NCI-H1694 treated with DMSO at 0.1 percent for 48 hours (cell line): ENCODE data around the gene PEAR1.

Experiments
- DNase-seq: peaks from one replicate; lab custom pipeline; 2025; lab: John Stamatoyannopoulos, UW

Gene PEAR1

GRCh38 chr1:156899956-156900718 lies 6.6 kb downstream of the PEAR1 start:
- DNase-seq: no peak

GRCh38 chr1:156900896-156901589 lies 7.5 kb downstream of the PEAR1 start:
- no peak for DNase-seq

GRCh38 chr1:156901590-156901900 lies 8.0 kb downstream of the PEAR1 start:
- no peak for DNase-seq

GRCh38 chr1:156901966-156902915 lies 8.7 kb downstream of the PEAR1 start:
- DNase-seq: no peak

GRCh38 chr1:156903328-156904091 lies 10.0 kb downstream of the PEAR1 start:
- no peak for DNase-seq

DNA sequence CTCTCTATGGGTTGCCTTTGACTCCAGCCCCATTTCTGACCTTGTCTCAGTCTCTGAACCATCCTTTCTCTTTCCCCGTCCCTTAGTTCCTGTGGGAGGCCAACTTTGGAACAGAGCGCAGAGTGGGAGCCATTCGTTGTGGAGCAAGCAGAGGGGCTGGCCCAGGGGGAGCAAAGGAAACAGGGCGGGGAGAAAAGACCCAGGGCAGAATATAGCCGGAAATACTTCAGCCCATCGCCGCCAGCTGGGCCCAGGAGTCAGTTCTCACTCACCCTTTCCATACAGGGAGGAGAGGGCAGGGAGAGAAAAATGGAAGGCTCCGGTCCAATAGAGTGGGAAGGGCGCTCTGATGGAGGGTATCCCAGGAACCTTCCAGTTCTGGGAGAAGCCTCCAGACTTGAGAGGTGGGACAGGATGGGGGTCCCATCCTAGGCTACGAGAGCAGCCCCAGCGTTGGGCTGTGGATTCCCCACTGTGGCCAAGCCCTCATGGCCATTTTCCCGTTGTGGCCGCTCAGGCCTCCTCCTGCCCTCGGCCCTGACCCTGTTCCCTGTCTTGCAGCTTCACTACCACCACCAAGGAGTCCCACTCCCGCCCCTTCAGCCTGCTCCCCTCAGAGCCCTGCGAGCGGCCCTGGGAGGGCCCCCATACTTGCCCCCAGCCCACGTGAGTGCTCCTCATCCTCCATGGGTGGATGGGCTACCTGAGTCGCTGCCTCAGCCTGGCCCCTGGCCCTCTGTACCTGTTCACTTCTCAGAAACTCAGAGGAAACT lies 10.9 kb downstream of the PEAR1 start:
- no peak for DNase-seq

- no peak for DNase-seq
Observed at GRCh38 chr1:156905176-156905575, 11.7 kb downstream of the PEAR1 start.

- DNase-seq: no peak
Observed at GRCh38 chr1:156905651-156906050, 12.1 kb downstream of the PEAR1 start.

DNA sequence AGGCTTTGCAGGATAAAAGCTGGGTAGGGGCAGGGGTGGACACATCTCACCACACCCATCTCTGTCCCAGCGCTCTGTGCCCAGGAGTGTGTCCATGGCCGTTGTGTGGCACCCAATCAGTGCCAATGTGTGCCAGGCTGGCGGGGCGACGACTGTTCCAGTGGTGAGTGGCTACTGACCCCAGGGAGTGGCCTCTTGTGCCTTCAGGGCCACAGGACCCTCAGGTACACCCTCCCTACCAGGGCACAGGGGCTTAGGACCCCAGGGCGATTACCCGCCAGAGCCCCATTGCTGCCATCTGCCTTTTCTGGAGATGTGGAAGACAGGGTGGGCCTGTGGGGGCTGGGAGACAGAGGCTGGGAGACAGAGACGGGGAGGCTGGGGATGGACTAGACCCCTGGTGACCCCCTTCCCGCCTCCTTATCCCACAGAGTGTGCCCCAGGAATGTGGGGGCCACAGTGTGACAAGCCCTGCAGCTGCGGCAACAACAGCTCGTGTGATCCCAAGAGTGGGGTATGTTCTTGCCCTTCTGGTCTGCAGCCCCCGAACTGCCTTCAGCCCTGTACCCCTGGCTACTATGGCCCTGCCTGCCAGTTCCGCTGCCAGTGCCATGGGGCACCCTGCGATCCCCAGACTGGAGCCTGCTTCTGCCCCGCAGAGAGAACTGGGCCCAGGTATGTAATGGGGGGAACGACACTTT lies 12.8 kb downstream of the PEAR1 start:
- DNase-seq: no peak

DNA sequence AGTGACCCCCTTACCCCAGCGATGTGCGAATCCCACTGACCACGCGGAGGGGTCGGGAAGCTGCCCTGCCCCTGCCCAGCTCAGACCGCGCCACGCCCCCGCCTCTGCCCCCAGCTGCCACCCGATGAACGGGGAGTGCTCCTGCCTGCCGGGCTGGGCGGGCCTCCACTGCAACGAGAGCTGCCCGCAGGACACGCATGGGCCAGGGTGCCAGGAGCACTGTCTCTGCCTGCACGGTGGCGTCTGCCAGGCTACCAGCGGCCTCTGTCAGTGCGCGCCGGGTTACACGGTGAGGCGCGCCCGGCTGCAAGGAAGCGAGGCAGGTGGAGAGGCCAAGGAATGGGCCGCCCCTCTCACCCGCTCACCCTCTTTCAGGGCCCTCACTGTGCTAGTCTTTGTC lies 15.0 kb downstream of the PEAR1 start:
- DNase-seq: no peak

DNA sequence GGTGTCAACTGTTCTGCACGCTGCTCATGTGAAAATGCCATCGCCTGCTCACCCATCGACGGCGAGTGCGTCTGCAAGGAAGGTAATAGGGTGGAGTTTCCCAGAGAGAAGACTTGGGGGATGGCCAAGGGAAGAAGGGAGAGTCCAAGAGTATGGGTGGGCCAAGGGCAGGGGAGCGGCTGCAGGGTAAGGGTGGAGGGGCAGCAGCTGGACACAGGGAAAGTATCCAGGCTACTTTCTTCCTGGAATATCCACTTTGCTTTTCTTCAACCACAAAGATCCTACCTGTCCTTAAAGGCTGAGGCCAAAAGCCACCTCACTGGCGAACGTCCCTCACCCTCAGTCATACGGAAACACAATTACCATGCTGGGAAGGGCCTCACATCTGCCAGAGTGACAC lies 15.4 kb downstream of the PEAR1 start:
- DNase-seq: no peak

- DNase-seq: no peak
Observed at GRCh38 chr1:156909671-156910070, 16.2 kb downstream of the PEAR1 start.

DNA sequence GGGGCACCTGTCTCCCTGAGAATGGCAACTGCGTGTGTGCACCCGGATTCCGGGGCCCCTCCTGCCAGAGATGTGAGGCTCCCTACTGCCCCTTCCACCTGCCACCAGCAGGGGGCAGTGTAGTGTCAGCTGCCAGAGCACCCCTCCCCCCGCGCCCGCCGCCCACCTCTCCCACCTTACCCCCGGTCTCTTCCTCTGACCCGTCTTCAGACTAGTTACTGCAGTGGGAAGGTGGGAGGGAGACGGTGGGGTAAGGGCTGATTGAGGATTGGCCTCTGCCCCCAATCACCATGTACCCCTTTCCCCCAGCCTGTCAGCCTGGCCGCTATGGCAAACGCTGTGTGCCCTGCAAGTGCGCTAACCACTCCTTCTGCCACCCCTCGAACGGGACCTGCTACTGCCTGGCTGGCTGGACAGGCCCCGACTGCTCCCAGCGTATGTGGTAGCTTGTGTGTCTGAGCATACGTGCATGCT lies 16.8 kb downstream of the PEAR1 start:
- peak; percentile 73 for DNase-seq

- no peak for DNase-seq
Observed at GRCh38 chr1:156911577-156912298, 18.2 kb downstream of the PEAR1 start.

GRCh38 chr1:156912310-156912709 lies 18.8 kb downstream of the PEAR1 start:
- DNase-seq: no peak

DNA sequence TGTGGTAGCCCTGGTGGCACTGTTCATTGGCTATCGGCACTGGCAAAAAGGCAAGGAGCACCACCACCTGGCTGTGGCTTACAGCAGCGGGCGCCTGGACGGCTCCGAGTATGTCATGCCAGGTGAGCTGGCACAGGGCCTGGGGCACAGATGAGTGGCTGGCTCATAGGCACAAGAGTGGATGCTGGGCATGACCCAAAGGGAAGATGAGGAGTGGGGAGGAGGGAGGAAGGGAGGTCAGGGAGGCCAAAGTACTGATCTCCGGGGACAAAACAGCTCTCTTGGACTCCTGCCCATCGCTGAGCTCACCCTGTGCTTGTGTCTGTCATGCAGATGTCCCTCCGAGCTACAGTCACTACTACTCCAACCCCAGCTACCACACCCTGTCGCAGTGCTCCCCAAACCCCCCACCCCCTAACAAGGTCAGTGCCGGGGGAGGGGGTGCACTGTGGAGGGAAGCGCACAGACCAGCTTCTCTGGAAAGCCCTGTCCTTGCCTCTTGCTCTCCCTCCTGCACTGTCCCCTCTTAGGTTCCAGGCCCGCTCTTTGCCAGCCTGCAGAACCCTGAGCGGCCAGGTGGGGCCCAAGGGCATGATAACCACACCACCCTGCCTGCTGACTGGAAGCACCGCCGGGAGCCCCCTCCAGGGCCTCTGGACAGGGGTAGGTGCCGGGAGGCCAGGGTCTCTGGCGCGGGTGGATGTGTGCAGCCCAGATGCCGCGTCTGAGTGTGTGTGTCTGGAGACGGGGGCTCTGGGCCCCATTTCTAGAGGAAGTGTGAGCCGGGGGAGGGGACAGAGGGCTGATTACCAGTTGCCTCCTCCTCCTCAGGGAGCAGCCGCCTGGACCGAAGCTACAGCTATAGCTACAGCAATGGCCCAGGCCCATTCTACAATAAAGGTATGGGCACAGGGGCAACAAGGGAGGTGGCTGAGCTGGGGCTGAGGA lies 19.6 kb downstream of the PEAR1 start:
- DNase-seq: no peak

DNA sequence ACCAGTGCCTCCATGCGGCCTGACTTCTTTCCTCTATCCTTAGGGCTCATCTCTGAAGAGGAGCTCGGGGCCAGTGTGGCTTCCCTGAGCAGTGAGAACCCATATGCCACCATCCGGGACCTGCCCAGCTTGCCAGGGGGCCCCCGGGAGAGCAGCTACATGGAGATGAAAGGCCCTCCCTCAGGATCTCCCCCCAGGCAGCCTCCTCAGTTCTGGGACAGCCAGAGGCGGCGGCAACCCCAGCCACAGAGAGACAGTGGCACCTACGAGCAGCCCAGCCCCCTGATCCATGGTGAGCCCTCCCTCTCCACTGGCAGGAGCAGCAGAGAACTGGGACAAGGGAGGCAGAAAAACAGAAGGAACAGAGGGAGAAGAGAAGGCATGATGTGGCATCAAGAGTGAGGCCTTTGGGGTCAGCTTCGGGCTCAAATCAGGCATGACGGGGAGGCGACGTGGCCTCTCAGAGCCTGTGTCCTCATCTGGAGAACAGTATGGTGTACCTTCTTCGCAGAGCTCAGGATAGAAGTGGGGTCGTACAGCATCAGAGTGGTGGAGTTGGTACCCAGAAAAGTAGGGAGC lies 20.4 kb downstream of the PEAR1 start:
- DNase-seq: no peak

DNA sequence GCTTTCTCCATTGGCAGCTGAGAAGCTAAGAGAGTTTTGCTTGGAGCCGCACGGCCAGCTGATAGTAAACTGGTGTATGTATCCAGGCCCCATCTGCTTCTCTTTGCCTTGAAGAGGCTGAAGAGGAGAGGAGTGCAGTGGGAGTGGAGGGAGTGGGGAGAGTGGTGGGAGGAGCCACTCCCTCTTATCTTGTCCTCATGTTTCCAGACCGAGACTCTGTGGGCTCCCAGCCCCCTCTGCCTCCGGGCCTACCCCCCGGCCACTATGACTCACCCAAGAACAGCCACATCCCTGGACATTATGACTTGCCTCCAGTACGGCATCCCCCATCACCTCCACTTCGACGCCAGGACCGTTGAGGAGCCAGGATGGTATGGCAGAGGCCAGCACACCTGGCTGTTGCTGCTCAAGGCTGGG lies 20.9 kb downstream of the PEAR1 start:
- no peak for DNase-seq
